ENCODE data around the gene PHYHIPL. TPM values are rescaled to one million over a fixed set of nuclear protein-coding genes. Genes with fewer than 3 reads are reported as not detected.

PHYHIPL gene
- total and polyA plus RNA-seq, 2 of the 8 experiments (the other 6 are each of a cell fraction or from before 2014, with no cell fraction given): 0.23 to 0.48 TPM

GRCh38 chr10:59268460-59268859 is 92.0 kb downstream of the PHYHIPL start (continued):
- TF ChIP-seq ATF2 (IDR thresholded peaks at IDR 0.05; ENCODE audit: low read length): no peak
